Activated CD4-positive, alpha-beta T cell treated with anti-CD3 and anti-CD28 coated beads for 36 hours (primary cell): ENCODE results near the gene DDC. TPM values are rescaled to one million over a fixed set of nuclear protein-coding genes. Genes with fewer than 3 reads are reported as not detected.
A peak's percentile ranks its signal among the peaks of the same experiment; 100 is the strongest.

Experiments
- ATAC-seq: fragments of 200-7000 bp; cut with Tn5 transposase; one replicate; pipeline ENCODE4 v1.10.0; 2021; ENCODE audit warnings: mild to moderate bottlenecking, moderate library complexity
- CTCF ChIA-PET: fragments of 350-600 bp; sonication (Branson Sonifier 250); formaldehyde crosslinking; loops from one replicate; lab custom pipeline; 2021; ENCODE audit warnings: antibody characterized with exemption; lab: Charles Lee
- POLR2A ChIA-PET: fragments of 350-600 bp; sonication (Branson Sonifier 250); formaldehyde crosslinking; loops from one replicate; lab custom pipeline; 2021; ENCODE audit warnings: antibody characterized with exemption, inconsistent platforms; lab: Charles Lee
- DNase-seq: peaks from one replicate; pipeline ENCODE4 v3.0.0-alpha.2; 2020
- H3K27ac Mint-ChIP-seq: one replicate; pipeline ENCODE4 v1.8.0; 2021; ENCODE audit warnings: mixed read lengths
- H3K27me3 Mint-ChIP-seq: one replicate; pipeline ENCODE4 v1.8.0; 2021; ENCODE audit warnings: mixed read lengths
- H3K36me3 Mint-ChIP-seq: one replicate; pipeline ENCODE4 v1.8.0; 2021; ENCODE audit warnings: low read depth, mixed read lengths
- H3K4me1 Mint-ChIP-seq: one replicate; pipeline ENCODE4 v1.8.0; 2021; ENCODE audit warnings: mixed read lengths
- H3K4me3 Mint-ChIP-seq: one replicate; pipeline ENCODE4 v1.8.0; 2021; ENCODE audit warnings: mild to moderate bottlenecking, moderate library complexity, mixed read lengths
- H3K9me3 Mint-ChIP-seq: one replicate; pipeline ENCODE4 v1.8.0; 2021; ENCODE audit warnings: low read depth, mixed read lengths
- intact Hi-C, 2 experiments: fragments of 100-400 bp; cut with DNase I in 1 of 2; cut with micrococcal nuclease in 1 of 2; formaldehyde crosslinking; loops; one replicate each; pipeline versions ENCODE4 v1.14.2 to v1.15.1; 2022 to 2024; cut with DNase I, micrococcal nuclease
- total RNA-seq, 2 experiments: library from RNA; stranded (reverse); gene quantifications; one replicate each; pipeline ENCODE4 v1.2.3, GENCODE V29; 2021

DDC gene
- total RNA-seq, 2 experiments from 2014 or later, result 0.28 to 0.53 TPM

DNA sequence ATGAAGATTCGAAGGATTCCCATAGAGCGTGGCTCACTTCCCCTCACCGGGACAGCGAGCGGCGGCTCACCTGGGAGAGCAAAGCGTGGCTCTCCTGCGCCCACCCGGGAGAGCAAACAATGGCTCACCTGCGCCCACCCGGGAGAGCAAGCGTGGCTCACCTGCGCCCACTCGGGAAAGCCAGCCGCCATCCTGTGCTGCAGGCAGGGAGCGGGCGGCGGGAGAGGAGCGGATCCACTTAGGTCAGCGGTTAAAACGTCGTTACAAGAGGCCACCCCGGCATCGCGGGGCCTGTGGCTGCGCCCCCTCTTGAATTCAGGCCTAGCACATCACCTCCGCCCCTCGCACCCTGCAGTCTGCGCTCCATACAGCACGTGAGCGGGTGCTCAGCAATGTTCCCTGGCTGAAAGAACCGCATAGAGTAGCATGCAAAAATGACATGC is 114.6 kb downstream of the DDC start:
- Mint-ChIP-seq H3K27me3 (no peaks in the 10 kb centered on the region), H3K4me1 (peaks cover 40% of the 10 kb centered on the region), H3K27ac (peak overlapping the region; percentile 93), H3K9me3 (no peaks in the 10 kb centered on the region), H3K36me3 (peaks cover 25% of the 10 kb centered on the region), H3K4me3 (peak overlapping the region; percentile 70)
- ChIA-PET CTCF (interaction anchor here (1.0 to 2.3 kb wide), 5 partner anchors 10 to 712 kb away, joined by 3 to 7 read pairs (median 4); no protein-coding TSS in a partner anchor), POLR2A (interaction anchor here (0.6 kb wide), 2 partner anchors 78 to 83 kb away, joined by 3 read pairs; no protein-coding TSS in a partner anchor)
- DNase-seq, result peak; percentile 55
- peak; percentile 2 for ATAC-seq
- intact Hi-C loops, result loop anchor here (1.0 to 5.0 kb wide), 5 partner anchors 53 to 692 kb away; partner anchors contain the start of gene ZPBP (in 1 of the 2)

DNA sequence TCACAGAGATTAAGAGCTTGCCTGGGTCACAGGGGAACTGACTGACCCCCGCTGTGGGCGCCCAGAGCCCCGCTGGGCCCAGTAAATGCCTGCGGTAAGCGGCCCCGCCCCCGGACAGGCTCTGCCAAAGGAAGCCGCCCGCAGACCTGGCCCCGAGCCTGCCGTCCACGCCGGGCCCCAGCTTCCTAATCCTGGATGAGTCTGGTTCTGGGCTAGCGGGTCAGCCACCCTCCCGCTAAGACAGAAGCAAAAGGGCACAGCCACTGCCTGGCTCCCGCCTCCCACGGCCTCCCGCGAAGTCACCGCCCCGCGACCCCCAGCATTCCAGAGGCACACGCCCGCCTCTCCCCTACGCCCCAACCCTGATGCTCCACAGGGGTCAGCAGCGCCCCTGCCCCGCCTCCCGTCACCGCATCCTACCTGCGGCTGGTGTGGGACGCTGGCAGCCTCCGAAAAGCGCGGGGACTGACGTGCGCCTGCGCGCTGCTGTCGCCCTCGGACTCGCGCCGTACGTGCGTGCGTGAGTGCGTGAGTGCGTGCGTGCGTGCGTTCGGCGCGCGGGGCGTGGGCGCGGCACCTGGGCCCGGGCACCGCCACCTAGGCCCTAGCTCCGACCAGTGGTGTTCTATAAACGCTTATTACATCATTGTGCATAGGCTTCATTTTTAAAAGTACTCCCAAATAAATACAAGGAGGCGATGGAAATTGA is 115.2 kb downstream of the DDC start, which contains the start of gene FIGNL1:
Gene FIGNL1, minus strand, starts transcription at position 470 of the 709 bp plus-strand sequence. CDS start 3,063 bp downstream, outside the sequence.
- POLR2A ChIA-PET, result interaction anchor here (0.6 kb wide), 2 partner anchors 78 to 83 kb away, joined by 3 read pairs; no protein-coding TSS in a partner anchor
- intact Hi-C loops, result loop anchor here (1.0 to 10.0 kb wide), 16 partner anchors 17 to 692 kb away; partner anchors contain the start of gene ZPBP (in 1 of the 2)

DNA sequence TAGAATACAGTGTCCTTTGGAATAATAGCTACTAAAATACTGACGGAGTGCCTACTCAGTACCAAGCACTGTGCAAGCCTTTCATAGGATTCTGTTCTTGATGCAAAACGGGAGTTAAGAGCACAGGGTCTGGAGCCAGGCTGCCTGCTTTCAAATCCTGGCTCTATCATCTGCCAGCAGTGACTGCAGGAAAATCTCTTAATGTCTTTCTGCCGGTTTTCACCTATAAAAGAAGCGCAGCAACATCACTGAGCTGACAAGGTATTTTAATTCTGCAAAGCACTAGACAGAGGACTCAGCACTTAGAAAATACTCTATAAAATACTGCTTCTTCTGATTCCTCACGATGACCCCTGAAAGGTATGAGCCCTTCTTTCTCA is 115.7 kb downstream of the DDC start:
- Mint-ChIP-seq H3K4me3 (peak overlapping the region; percentile 70), H3K27ac (peak overlapping the region; percentile 76), H3K27me3 (no peaks in the 10 kb centered on the region), H3K9me3 (no peaks in the 10 kb centered on the region), H3K36me3 (peaks cover 35% of the 10 kb centered on the region), H3K4me1 (peaks cover 49% of the 10 kb centered on the region)
- POLR2A ChIA-PET, result no interaction called here
- intact Hi-C loops, result loop anchor here (1.0 to 10.0 kb wide), 11 partner anchors 17 to 674 kb away; no protein-coding TSS in a partner anchor
- DNase-seq, result no peak
- CTCF ChIA-PET, result interaction anchor here (1.0 to 2.3 kb wide), 7 partner anchors 9 to 713 kb away, joined by 3 to 7 read pairs (median 4); no protein-coding TSS in a partner anchor
- no peak for ATAC-seq

More for the DNA sequence above, 115.2 kb downstream of the DDC start, which contains the start of gene FIGNL1:
- peak within 1 kb of the TSS; percentile 70 for H3K4me3 Mint-ChIP-seq
- no peaks in the 10 kb centered on the region for H3K9me3 Mint-ChIP-seq
- CTCF ChIA-PET, result interaction anchor here (1.0 to 2.3 kb wide), 6 partner anchors 9 to 712 kb away, joined by 3 to 7 read pairs (median 4); no protein-coding TSS in a partner anchor
- H3K27ac Mint-ChIP-seq, result peak within 1 kb of the TSS; percentile 93
- H3K4me1 Mint-ChIP-seq, result peaks cover 46% of the 10 kb centered on the region
- DNase-seq (peak; percentile 92), ATAC-seq (peak; percentile 87)
- peaks cover 31% of the 10 kb centered on the region for H3K36me3 Mint-ChIP-seq
- H3K27me3 Mint-ChIP-seq, result no peaks in the 10 kb centered on the region

DNA sequence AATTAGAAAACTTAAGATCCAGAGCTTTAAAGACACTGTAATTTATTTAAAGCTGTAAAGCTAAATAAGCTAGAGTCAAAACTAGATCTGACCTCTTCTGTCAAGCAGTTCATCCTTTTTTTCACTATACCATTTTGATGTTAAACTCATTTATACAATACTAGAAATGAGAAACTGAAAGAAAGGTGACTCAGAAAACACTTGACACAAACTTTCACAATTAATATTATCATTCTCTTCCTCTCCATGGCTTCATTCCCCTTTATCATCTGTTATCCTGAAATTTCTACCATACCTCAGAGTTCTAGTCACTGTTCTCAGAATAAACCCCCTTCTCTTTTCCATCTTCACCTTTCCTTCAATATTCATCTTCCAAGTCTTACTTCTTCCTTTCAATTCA is 116.4 kb downstream of the DDC start:
- ChIA-PET POLR2A (no interaction called here), CTCF (interaction anchor here (0.8 to 2.3 kb wide), 11 partner anchors 9 to 714 kb away, joined by 3 to 12 read pairs (median 4); no protein-coding TSS in a partner anchor)
- Mint-ChIP-seq H3K4me3 (peak overlapping the region; percentile 70), H3K9me3 (no peaks in the 10 kb centered on the region), H3K36me3 (peaks cover 42% of the 10 kb centered on the region), H3K27me3 (no peaks in the 10 kb centered on the region), H3K27ac (peak overlapping the region; percentile 76), H3K4me1 (peaks cover 55% of the 10 kb centered on the region)
- DNase-seq (no peak), ATAC-seq (peak; percentile 37)
- intact Hi-C loops, result loop anchor here (1.0 to 10.0 kb wide), 12 partner anchors 18 to 674 kb away; no protein-coding TSS in a partner anchor

DNA sequence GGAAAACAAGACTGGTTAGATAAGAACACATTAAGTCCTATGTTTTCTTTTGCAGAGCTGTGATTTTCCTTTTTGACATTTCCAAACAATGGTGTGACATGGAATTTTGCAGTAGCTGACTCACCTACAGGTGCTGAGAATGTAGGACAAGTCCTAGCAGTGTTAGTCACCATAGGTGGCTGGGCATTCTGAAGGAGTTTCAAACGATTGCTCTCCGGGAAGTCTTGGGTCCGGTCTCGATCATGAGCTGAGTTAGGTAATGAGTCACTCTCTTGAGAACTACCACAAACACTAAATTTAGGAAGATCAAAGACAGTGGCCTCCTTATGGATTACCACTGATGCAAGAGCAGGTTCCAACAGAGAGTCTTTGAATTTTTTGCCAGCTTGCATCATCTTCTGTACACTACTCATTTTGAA is 118.7 kb downstream of the DDC start:
- ChIA-PET CTCF (interaction anchor here (1.0 to 1.8 kb wide), 4 partner anchors 22 to 328 kb away, joined by 3 to 4 read pairs (median 4); no protein-coding TSS in a partner anchor), POLR2A (interaction anchor here (0.6 to 0.8 kb wide), 2 partner anchors 50 to 298 kb away, joined by 3 read pairs; no protein-coding TSS in a partner anchor)
- H3K27ac Mint-ChIP-seq, result peak overlapping the region; percentile 52
- H3K9me3 Mint-ChIP-seq, result no peaks in the 10 kb centered on the region
- intact Hi-C loops, result loop anchor here (1.0 to 10.0 kb wide), 6 partner anchors 28 to 676 kb away; no protein-coding TSS in a partner anchor
- H3K27me3 Mint-ChIP-seq, result no peaks in the 10 kb centered on the region
- H3K4me3 Mint-ChIP-seq, result peak overlapping the region; percentile 16
- H3K4me1 Mint-ChIP-seq, result peaks cover 64% of the 10 kb centered on the region
- H3K36me3 Mint-ChIP-seq, result peaks cover 60% of the 10 kb centered on the region
- ATAC-seq (peak; percentile 42), DNase-seq (peak; percentile 36)

DNA sequence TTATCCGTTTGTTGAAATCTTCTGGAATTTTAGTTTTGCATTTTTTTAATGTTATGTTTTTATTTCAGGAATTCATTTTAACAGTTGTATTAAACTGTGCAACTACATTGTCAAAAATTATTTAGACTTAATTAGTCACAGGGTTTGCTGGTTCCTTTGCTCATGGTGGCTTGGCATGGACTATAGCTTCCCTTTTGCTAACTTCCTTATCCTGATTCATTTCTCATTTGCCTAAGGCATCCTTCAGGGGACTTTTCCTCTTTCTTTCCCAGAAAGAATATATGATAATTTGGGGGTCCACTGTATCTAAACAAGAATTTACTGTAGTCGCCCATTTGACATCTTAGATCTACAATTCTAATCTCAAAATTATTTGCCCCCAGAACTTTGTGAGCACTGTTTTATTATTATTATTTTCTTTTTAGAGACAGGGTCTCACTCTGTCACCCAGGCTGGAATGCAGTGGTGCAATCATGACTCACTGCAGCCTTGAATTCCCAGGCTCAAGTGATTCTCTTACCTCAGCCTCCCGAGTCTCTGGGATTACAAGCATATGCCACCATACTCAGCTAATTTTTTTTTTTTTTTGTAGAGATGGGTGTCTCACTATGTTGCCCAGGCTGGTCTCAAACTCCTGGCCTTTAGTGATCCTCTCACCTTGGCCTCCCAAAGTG is 128.9 kb downstream of the DDC start:
- intact Hi-C loops, result no loop called here
- no peak for ATAC-seq
- Mint-ChIP-seq H3K36me3 (peaks cover 35% of the 10 kb centered on the region), H3K9me3 (no peaks in the 10 kb centered on the region), H3K4me3 (no peak overlapping the region), H3K4me1 (no peaks in the 10 kb centered on the region), H3K27ac (no peak overlapping the region), H3K27me3 (no peaks in the 10 kb centered on the region)
- CTCF ChIA-PET, result interaction anchor here (0.8 to 1.0 kb wide), 2 partner anchors 294 to 344 kb away, joined by 3 read pairs; no protein-coding TSS in a partner anchor
- POLR2A ChIA-PET, result no interaction called here
- DNase-seq, result no peak

DNA sequence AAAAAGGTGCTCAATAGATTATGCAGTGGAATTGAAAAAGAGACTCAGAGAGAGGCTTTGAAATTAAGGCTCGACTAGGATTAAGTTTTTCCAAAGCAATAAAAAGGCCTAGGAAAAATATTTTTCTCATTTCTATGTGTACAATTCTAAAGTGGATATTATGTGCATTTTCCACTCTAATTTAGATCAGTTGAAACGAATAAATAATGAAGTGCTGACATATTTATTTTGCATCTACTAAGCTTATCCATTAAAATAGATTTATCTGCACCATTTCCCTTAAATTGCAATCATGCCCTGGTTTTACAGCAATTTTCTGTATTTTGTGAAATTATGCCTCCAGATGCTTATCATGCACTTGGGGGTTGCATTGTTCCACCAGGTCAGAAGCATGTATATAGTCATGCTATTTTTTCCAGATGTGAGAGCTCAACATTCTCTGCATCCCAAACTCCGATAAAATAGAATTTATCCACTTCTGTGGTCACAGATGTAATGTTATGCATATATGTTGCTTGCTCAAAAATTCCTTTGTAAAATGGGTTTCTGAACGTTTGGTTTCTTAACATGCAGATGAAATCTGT is 133.4 kb downstream of the DDC start:
- intact Hi-C loops, result no loop called here
- no peak for DNase-seq
- CTCF ChIA-PET, result no interaction called here

DNA sequence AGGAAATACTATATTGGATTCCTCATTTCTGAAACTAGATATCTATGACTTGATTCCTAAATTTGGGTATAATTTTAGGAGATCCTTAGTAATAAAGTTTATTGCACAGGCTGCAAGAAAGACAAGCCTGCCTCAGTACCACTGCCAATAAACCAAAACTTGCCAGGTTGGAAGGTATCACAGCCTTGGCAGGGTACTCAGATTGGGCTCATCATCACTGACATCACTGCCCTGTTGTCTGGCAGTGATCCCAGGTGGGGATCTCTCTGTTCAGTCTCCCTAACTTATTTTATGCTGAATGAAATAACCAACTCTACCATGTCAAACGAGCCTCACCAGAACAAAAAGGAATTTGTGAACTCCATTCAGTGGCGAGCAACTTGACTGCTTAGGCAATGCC is 133.9 kb downstream of the DDC start:
- ATAC-seq (no peak), DNase-seq (no peak)
- H3K9me3 Mint-ChIP-seq, result no peaks in the 10 kb centered on the region
- intact Hi-C loops, result no loop called here
- no peaks in the 10 kb centered on the region for H3K36me3 Mint-ChIP-seq
- H3K4me1 Mint-ChIP-seq, result no peaks in the 10 kb centered on the region
- no peaks in the 10 kb centered on the region for H3K27me3 Mint-ChIP-seq
- POLR2A ChIA-PET, result interaction anchor here (0.6 kb wide), 1 partner anchor 42 kb away, joined by 3 read pairs; no protein-coding TSS in a partner anchor
- H3K27ac Mint-ChIP-seq, result no peak overlapping the region
- no peak overlapping the region for H3K4me3 Mint-ChIP-seq
- CTCF ChIA-PET, result no interaction called here

More for the DNA sequence above, 133.4 kb downstream of the DDC start:
- H3K27me3 Mint-ChIP-seq, result no peaks in the 10 kb centered on the region
- no peak overlapping the region for H3K27ac Mint-ChIP-seq
- peaks cover 2% of the 10 kb centered on the region for H3K36me3 Mint-ChIP-seq
- H3K9me3 Mint-ChIP-seq, result no peaks in the 10 kb centered on the region
- POLR2A ChIA-PET, result no interaction called here
- no peak overlapping the region for H3K4me3 Mint-ChIP-seq
- no peaks in the 10 kb centered on the region for H3K4me1 Mint-ChIP-seq
- no peak for ATAC-seq

DNA sequence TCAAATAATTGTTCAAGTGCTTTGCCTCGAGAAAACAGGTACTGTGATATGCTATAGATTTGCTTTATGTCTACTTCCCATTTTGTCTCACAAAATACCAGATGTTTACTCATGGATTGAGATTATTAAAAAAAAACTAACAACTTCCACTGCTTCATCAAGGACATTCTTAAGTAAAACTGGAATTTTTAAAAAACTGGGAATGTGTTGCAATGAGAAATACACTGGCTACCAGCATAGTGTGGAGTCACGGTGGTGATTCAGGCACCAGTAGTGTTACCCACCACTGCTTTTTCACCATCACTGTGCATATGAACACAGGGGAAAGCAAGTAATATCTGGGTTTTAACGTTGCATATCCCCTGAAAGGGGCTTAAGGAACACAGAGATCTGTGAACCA is 136.3 kb downstream of the DDC start:
- Mint-ChIP-seq H3K27me3 (no peaks in the 10 kb centered on the region), H3K27ac (no peak overlapping the region), H3K4me1 (no peaks in the 10 kb centered on the region), H3K4me3 (no peak overlapping the region), H3K36me3 (no peaks in the 10 kb centered on the region), H3K9me3 (no peaks in the 10 kb centered on the region)
- CTCF ChIA-PET, result interaction anchor here (1.3 to 4.0 kb wide), 3 partner anchors 11 to 732 kb away, joined by 3 to 22 read pairs (median 6); no protein-coding TSS in a partner anchor
- ATAC-seq (no peak), DNase-seq (no peak)
- POLR2A ChIA-PET, result no interaction called here
- intact Hi-C loops, result no loop called here

DNA sequence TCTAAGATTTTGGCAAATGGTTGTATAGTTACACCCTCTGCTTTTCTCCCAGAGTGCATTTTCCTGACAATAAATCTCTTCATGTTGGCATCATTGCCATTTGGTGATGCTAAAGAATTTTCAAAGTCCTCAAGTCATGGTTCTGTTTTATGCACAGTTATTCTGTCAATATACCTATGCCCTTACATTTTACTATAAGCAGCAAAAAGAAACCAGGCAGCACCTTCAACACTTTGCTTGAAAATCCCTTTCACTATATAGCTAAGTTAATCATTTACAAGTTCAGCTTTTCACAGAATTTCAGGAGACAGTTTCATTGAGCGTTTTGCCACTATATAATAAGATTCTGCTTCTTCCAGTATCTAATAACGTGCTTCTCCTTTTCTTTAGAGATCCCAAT is 137.7 kb downstream of the DDC start:
- Mint-ChIP-seq H3K4me1 (no peaks in the 10 kb centered on the region), H3K9me3 (no peaks in the 10 kb centered on the region), H3K27me3 (no peaks in the 10 kb centered on the region), H3K4me3 (no peak overlapping the region), H3K27ac (no peak overlapping the region), H3K36me3 (no peaks in the 10 kb centered on the region)
- DNase-seq (no peak), ATAC-seq (no peak)
- intact Hi-C loops, result no loop called here
- CTCF ChIA-PET, result interaction anchor here (0.5 to 4.0 kb wide), 10 partner anchors 9 to 883 kb away, joined by 3 to 22 read pairs (median 3); no protein-coding TSS in a partner anchor
- POLR2A ChIA-PET, result no interaction called here
